GM21786 (cell line): ENCODE data around the gene EXOC6B.
"Not testable (repeated sequence)": the region's sequence is repeated elsewhere in the genome, so short reads cannot be mapped to it uniquely, and the experiment has no call there.

Experiments used
- ATAC-seq: cut with Tn5 transposase; IDR thresholded peaks from one replicate; pipeline ENCODE4 v1.9.1; 2021; ENCODE audit not compliant: unreplicated experiment

EXOC6B gene

DNA sequence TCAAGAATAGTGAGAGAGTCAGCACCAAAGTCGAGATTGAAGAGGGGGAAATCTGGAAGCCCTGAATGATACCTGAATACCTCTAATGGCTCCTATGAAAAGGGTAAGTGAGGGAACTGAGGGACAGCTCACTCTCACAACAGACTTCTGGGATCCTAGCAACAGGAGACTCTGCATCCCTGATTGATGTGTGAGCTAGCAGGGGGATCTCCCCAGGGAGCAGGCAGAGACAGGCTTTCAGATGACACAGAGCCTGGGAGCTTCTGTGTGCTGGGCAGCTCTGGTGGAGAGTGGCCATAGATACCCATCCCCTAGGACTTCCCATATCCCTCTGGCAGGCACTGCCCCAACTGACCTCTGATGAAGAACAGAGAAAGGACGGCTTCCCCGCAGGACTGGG is 206.2 kb downstream of the EXOC6B start:
- no peak for ATAC-seq

- no peak for ATAC-seq
Measured at GRCh38 chr2:72613931-72614330, 211.9 kb downstream of the EXOC6B start.

GRCh38 chr2:72612614-72613160 is 213.1 kb downstream of the EXOC6B start:
- ATAC-seq, result no peak

- ATAC-seq, result no peak
Measured at GRCh38 chr2:72607189-72607588, 218.6 kb downstream of the EXOC6B start.

- ATAC-seq, result no peak
Measured at GRCh38 chr2:72605836-72606442, 219.9 kb downstream of the EXOC6B start.

- no peak for ATAC-seq
Measured at GRCh38 chr2:72604468-72604867, 221.4 kb downstream of the EXOC6B start.

GRCh38 chr2:72603481-72603880 is 222.4 kb downstream of the EXOC6B start:
- no peak for ATAC-seq

GRCh38 chr2:72602711-72603110 is 223.1 kb downstream of the EXOC6B start:
- no peak for ATAC-seq

- no peak for ATAC-seq
Measured at GRCh38 chr2:72602095-72602494, 223.7 kb downstream of the EXOC6B start.

GRCh38 chr2:72583836-72584235 is 242.0 kb downstream of the EXOC6B start:
- ATAC-seq, result not testable (repeated sequence)

GRCh38 chr2:72583376-72583775 is 242.5 kb downstream of the EXOC6B start:
- no peak for ATAC-seq

- no peak for ATAC-seq
Measured at GRCh38 chr2:72581560-72582181, 244.2 kb downstream of the EXOC6B start.

DNA sequence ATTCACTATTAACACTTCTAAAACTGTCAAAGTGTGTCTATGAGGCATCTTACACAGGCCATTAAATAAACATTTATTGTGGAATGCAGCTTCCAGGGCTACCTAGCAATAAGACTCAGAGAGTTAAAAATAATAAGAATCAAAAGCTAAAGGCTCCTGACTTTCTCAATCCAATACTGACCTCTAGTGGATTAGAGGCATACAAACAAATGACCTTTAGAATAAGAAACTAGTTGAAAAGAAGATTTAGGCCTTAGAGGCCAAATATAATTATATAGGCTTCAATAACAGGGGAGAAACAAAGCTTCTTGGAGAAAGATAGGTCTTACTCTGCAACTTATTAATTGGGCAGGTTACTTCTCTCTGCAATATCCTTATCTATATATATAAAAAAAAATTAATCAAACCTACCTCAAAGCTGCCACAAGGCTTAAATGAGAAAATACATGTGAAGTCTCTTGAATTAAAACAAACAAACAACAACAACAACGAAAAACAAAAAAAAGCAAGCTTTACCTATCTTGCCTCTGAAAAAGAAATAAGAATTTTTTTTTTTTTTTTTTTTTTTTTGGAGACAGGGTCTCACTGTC is 246.1 kb downstream of the EXOC6B start:
- no peak for ATAC-seq

DNA sequence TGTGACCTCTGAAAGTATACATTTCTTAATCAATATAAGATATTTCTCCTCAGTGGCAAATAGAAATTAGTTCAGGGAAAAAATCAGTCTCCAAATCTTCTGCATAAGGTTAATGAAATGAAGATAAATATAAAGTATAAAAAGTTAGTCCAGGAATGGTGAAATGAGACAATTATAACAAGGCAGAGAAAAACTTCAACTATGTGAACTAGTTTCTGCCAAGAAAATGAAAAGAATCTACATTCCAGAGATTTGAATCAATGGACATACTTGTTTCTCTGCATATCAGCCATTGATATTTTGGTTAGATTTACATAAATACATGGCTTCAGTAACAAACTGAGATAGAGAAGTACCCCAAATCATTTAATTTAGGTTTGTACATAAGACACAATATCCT is 249.0 kb downstream of the EXOC6B start:
- ATAC-seq, result no peak

- ATAC-seq, result no peak
Measured at GRCh38 chr2:72576459-72576858, 249.4 kb downstream of the EXOC6B start.

DNA sequence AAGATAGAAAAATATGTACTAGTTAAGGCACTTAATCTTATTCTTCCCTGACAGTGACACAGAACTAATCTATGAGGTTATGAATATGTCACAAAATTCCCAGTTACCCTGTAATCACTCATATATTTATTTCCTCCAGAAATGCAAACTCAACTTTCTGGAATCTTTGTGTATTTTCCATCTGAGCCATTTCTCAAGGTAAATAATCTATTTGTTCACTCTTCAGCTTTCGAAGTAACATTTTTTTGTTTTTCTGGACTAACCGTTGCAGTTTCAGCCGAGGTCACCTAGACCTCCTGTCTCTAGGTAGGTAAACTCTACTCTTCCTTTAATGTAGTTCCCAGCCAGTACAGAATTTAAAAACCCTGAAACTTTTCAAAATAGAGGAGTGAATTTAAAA is 250.9 kb downstream of the EXOC6B start:
- ATAC-seq, result no peak

DNA sequence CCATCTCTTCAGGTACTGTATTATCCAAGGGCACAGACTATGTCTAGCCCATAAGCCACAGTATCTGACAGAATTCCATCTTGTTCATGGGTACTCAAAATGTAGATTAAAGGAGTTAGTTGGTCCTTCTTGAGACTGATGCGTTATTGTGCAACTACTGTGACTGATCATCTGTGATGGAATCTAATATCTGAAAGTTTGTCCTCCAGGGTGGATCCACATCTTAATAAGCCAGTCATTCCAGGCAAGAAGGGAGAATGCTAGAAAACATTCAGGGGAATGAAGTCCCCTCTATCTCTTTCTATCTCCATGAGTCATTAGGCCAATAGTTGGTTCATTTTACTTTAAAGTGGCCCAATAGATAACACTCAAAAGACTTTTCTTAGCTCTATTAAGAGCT is 252.6 kb downstream of the EXOC6B start:
- no peak for ATAC-seq

- no peak for ATAC-seq
Measured at GRCh38 chr2:72572501-72572900, 253.3 kb downstream of the EXOC6B start.

- no peak for ATAC-seq
Measured at GRCh38 chr2:72570413-72570812, 255.4 kb downstream of the EXOC6B start.

DNA sequence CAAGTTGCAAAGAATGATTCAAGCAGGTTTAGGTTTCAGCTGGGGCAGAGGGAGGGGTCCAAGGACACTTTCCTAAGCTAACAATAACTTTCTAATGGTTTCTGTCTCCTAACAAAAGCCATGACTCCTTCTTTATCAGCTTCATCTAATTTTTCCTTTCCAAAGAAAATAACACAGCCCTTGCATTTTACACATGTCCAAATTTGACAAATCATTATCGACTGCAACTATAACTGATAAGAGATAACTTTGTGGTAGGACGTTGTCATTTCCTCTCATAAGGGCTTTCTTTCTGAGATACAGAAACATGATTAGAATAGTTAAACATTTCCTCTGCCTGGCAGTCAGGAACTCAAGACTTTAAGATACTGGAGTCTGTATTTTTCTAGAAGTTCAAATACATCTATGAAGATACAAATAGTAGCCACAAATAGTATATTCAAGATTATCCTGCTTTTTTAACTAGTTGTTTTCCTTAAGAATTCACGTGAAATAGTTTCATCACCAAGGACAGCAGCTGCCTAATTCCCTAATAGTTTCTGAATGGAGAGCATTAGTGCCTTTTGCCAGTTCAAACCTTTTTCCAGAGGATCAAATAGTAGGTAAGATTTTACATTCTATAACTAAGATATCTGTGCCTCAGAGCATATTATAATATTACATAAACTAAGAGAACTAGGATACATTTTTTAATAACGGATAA is 263.2 kb downstream of the EXOC6B start:
- ATAC-seq, result no peak

DNA sequence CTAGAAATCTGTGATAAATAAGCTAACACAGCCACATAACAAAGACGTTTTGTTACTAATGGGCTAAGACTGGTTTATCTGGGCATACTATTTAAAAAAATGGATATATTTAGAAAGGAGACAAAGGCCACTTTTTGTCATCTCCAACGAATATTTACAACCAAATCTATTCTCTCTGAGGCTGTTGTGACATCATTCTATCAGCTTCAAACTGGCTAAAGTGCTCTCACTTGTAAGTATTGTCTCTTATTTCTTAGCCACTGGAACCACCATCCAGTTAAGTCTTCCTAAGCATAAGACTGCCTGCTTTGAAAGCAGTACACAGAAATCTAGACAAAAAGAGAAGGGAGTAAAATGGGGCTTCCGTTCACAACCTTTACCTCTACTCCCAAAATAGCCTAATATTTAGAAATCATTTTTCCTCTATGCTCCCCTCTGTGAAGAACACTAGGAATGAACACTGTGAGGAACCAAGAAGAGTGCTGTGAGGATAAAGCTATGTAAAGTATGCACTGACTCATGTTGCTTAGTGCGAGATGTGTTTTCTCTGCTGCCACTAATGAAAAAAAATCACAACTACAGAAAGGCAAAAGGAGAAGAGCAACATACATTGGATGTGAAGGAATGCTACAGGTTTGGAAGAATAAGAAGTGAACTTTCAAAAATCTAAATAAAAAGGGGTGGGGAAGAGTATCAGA is 264.1 kb downstream of the EXOC6B start:
- ATAC-seq, result no peak
